PFSK-1 (cell line): ENCODE data around the gene ANXA2R.

Experiments
- FOXP2 ChIP-seq: optimal IDR thresholded peaks from 2 replicates; pipeline ENCODE3; 2011; ENCODE audit warnings: borderline replicate concordance, control low read depth, inconsistent platforms; ENCODE audit not compliant: insufficient read depth; ENCODE audit errors: extremely low read length, extremely low read depth
- POLR2AphosphoS5 ChIP-seq: IDR thresholded peaks from 2 replicates; pipeline ENCODE4 v1.6.1; 2012; ENCODE audit warnings: low read depth, mild to moderate bottlenecking, control low read depth, low read length, moderate library complexity
- REST ChIP-seq, 2 experiments: IDR thresholded peaks; 2 replicates each; pipeline versions ENCODE4 v1.6.1 to v1.8.0; 2011 to 2012; ENCODE audit warnings: low read depth in 2 of 2, low read length in 2 of 2, control low read depth in 1 of 2, inconsistent platforms in 1 of 2, mild to moderate bottlenecking in 1 of 2, moderate library complexity in 1 of 2; ENCODE audit not compliant: insufficient read depth in 1 of 2
- SIN3A ChIP-seq: IDR thresholded peaks from 2 replicates; pipeline ENCODE4 v1.6.1; 2012; ENCODE audit warnings: mild to moderate bottlenecking, low read length, moderate library complexity, borderline replicate concordance; ENCODE audit not compliant: insufficient read depth
- TAF1 ChIP-seq: IDR thresholded peaks from 2 replicates; pipeline ENCODE4 v1.6.1; 2012; ENCODE audit warnings: low read length, control low read depth, borderline replicate concordance; ENCODE audit not compliant: insufficient read depth

Gene ANXA2R

GRCh38 chr5:43020399-43020746, 19.7 kb downstream of the ANXA2R start:
- TF ChIP-seq SIN3A, result no peak
- TF ChIP-seq POLR2AphosphoS5, result no peak
- no peak for TF ChIP-seq FOXP2
- no peak for TF ChIP-seq REST (IDR thresholded peaks at IDR 0.05; ENCODE audit: insufficient read depth in 1 of 2, low read depth in 2 of 2, low read length in 2 of 2)
- TF ChIP-seq TAF1, result no peak

GRCh38 chr5:43019614-43020398, 20.3 kb downstream of the ANXA2R start:
- TF ChIP-seq SIN3A (no peak), TAF1 (no peak), POLR2AphosphoS5 (no peak), FOXP2 (no peak), REST (IDR thresholded peaks at IDR 0.05; ENCODE audit: insufficient read depth in 1 of 2, low read depth in 2 of 2, low read length in 2 of 2) (no peak)

- TF ChIP-seq POLR2AphosphoS5 (no peak), TAF1 (no peak), REST (IDR thresholded peaks at IDR 0.05; ENCODE audit: insufficient read depth in 1 of 2, low read depth in 2 of 2, low read length in 2 of 2) (no peak), FOXP2 (no peak), SIN3A (no peak)
These were observed 20.9 kb downstream of the ANXA2R start for GRCh38 chr5:43019291-43019613.

GRCh38 chr5:43017428-43017815, 22.7 kb downstream of the ANXA2R start:
- TF ChIP-seq POLR2AphosphoS5 (no peak), REST (IDR thresholded peaks at IDR 0.05; ENCODE audit: insufficient read depth in 1 of 2, low read depth in 2 of 2, low read length in 2 of 2) (no peak), TAF1 (no peak), SIN3A (no peak), FOXP2 (no peak)

- TF ChIP-seq SIN3A (no peak), TAF1 (no peak), FOXP2 (no peak), REST (IDR thresholded peaks at IDR 0.05; ENCODE audit: insufficient read depth in 1 of 2, low read depth in 2 of 2, low read length in 2 of 2) (no peak), POLR2AphosphoS5 (no peak)
These were observed 23.8 kb downstream of the ANXA2R start for GRCh38 chr5:43016217-43016779.
